Measurements from ENCODE around the gene PLXDC1.

- TF ChIP-seq CTCF (IDR thresholded peaks at IDR 0.05; ENCODE audit: control extremely low read depth in 1 of 3, insufficient read depth in 1 of 3, low read depth in 1 of 3, low read length in 3 of 3) (no peak), POLR2A (IDR thresholded peaks at IDR 0.05; ENCODE audit: control extremely low read depth in 1 of 2, low read depth in 2 of 2, low read length in 2 of 2) (no peak), TAF1 (IDR thresholded peaks at IDR 0.05; ENCODE audit: low read depth, low read length) (no peak), CHD2 (IDR thresholded peaks at IDR 0.05; ENCODE audit: low read length) (no peak), RXRA (IDR thresholded peaks at IDR 0.05; ENCODE audit: insufficient read depth, low read depth, low read length) (no peak), EP300 (IDR thresholded peaks at IDR 0.05; ENCODE audit: borderline replicate concordance in 1 of 2, low read depth in 2 of 2, low read length in 2 of 2) (no peak), MAX (IDR thresholded peaks at IDR 0.05) (no peak), CHD1 (IDR thresholded peaks at IDR 0.05; ENCODE audit: low read depth, low read length) (no peak), POLR2AphosphoS5 (IDR thresholded peaks at IDR 0.05; ENCODE audit: low read depth, low read length) (no peak)
Measured at GRCh38 chr17:39175695-39176093, 24.3 kb upstream of the PLXDC1 start.

Data from H1 (cell line).